HepG2 (cell line): ENCODE results near the gene GJC2. TPM values are rescaled to one million over a fixed set of nuclear protein-coding genes. Genes with fewer than 3 reads are reported as not detected.

Experiments
- ATF1 ChIP-seq: IDR thresholded peaks from 2 replicates; pipeline ENCODE4 v1.6.1; 2016; ENCODE audit warnings: mild to moderate bottlenecking, control low read depth
- ETV5 ChIP-seq: IDR thresholded peaks from 2 replicates; pipeline ENCODE4 v1.6.1; 2018; ENCODE audit warnings: missing biosample characterization, missing genetic modification reagents, inconsistent platforms, borderline replicate concordance
- ZFP36L1 ChIP-seq: sonication (generic); formaldehyde crosslinking; IDR thresholded peaks from 2 replicates; pipeline ENCODE4 v1.8.0; 2022; ENCODE audit warnings: mild to moderate bottlenecking, missing genetic modification reagents, moderate library complexity
- ZNF766 ChIP-seq: sonication (generic); formaldehyde crosslinking; IDR thresholded peaks from 2 replicates; pipeline ENCODE4 v1.5.0; 2020; ENCODE audit warnings: missing genetic modification reagents, borderline replicate concordance
- polyA plus RNA-seq, 8 experiments: library from polyadenylated mRNA; depleted of rRNA in 3 of 8; stranded (reverse) in 7 of 8; unstranded in 1 of 8; fragments of >200 nt; fragmentation: Illumina TruSeq in 4 of 8; extraction: Trizol in 4 of 8; gene quantifications; 2 replicates each; pipeline versions ENCODE4 v1.2.1 to v1.2.3, GENCODE V29; 2011 to 2016; ENCODE audit warnings: low read depth in 4 of 8, missing spikeins in 1 of 8, mixed read lengths in 1 of 8; ENCODE audit not compliant: insufficient read depth in 1 of 8
- total RNA-seq, 5 experiments: library from RNA; depleted of rRNA; stranded (reverse); fragments of >200 nt; fragmentation: Illumina TruSeq; extraction: Trizol; gene quantifications; 2 replicates each; pipeline ENCODE4 v1.2.3, GENCODE V29; 2016; ENCODE audit warnings: low read depth in 1 of 5
- TF ChIP-seq, protein P1 (sequence below): sonication (generic); formaldehyde crosslinking; IDR thresholded peaks from 2 replicates; pipeline ENCODE4 v1.4.0; 2020; ENCODE audit warnings: low read depth, missing genetic modification reagents
- TF ChIP-seq, protein P2 (sequence below): sonication (generic); formaldehyde crosslinking; IDR thresholded peaks from 2 replicates; pipeline ENCODE4 v1.5.0; 2020; ENCODE audit warnings: mild to moderate bottlenecking, missing genetic modification reagents, borderline replicate concordance
- TF ChIP-seq, protein P3 (sequence below): fragments of 450-650 bp; IDR thresholded peaks from 2 replicates; pipeline ENCODE4 v1.6.1; 2017; ENCODE audit warnings: mild to moderate bottlenecking
- TF ChIP-seq, protein P4 (sequence below): sonication (generic); formaldehyde crosslinking; IDR thresholded peaks from 2 replicates; pipeline ENCODE4 v1.4.0; 2020; ENCODE audit warnings: missing genetic modification reagents
- TF ChIP-seq, protein P5 (sequence below): sonication (generic); formaldehyde crosslinking; IDR thresholded peaks from 2 replicates; pipeline ENCODE4 v1.5.1; 2020; ENCODE audit warnings: missing genetic modification reagents, mild to moderate bottlenecking, borderline replicate concordance
- TF ChIP-seq, protein P6 (sequence below): sonication (generic); formaldehyde crosslinking; IDR thresholded peaks from 2 replicates; pipeline ENCODE4 v1.4.0; 2020; ENCODE audit warnings: missing genetic modification reagents

Gene GJC2
- total and polyA plus RNA-seq, 2 of the 13 experiments (the other 11 are each of a cell fraction or from before 2014, with no cell fraction given) = 1.6 to 3.8 TPM

DNA sequence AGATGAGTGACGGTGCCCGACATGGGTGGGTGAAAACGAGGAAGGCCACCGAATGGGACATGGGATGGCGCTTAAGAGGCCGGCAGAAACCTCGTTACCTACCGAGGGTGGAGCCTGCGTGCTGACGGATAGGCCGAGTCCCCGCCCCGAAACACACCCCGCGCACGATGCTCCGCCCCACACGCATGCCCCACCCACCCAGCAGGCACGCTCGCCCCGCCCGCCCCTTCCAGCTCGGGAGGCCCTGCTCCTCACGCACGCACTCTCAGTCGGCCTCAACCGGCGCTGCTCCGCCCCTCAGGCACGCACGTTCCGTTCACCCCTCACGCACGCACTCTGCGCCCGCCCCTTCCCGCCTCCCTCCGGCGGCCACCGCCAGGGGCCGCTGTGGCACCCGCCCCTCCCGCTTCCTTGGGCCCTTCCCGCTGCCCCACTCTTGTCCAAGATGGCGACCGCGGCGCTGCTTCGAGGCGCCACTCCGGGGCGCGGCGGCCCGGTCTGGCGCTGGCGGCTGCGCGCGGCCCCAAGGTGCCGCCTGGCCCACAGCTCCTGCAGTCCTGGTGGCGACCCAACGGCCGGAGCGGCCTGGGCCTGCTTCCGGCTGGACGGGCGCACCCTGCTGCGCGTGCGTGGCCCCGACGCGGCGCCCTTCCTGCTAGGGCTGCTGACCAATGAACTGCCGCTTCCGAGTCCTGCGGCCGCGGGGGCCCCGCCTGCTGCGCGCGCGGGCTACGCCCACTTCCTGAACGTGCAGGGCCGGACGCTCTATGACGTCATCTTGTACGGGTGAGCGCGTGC lies 15.8 kb downstream of the GJC2 start, which contains the start of gene IBA57 (continued):
- TF ChIP-seq, protein P1, sequence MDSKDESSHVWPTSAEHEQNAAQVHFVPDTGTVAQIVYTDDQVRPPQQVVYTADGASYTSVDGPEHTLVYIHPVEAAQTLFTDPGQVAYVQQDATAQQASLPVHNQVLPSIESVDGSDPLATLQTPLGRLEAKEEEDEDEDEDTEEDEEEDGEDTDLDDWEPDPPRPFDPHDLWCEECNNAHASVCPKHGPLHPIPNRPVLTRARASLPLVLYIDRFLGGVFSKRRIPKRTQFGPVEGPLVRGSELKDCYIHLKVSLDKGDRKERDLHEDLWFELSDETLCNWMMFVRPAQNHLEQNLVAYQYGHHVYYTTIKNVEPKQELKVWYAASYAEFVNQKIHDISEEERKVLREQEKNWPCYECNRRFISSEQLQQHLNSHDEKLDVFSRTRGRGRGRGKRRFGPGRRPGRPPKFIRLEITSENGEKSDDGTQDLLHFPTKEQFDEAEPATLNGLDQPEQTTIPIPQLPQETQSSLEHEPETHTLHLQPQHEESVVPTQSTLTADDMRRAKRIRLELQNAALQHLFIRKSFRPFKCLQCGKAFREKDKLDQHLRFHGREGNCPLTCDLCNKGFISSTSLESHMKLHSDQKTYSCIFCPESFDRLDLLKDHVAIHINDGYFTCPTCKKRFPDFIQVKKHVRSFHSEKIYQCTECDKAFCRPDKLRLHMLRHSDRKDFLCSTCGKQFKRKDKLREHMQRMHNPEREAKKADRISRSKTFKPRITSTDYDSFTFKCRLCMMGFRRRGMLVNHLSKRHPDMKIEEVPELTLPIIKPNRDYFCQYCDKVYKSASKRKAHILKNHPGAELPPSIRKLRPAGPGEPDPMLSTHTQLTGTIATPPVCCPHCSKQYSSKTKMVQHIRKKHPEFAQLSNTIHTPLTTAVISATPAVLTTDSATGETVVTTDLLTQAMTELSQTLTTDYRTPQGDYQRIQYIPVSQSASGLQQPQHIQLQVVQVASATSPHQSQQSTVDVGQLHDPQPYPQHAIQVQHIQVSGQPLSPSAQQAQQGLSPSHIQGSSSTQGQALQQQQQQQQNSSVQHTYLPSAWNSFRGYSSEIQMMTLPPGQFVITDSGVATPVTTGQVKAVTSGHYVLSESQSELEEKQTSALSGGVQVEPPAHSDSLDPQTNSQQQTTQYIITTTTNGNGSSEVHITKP (CRISPR knock-in tag) = 0 out of 2 replicates have a peak, but pooled peaks have one; percentile 31
- no peak for TF ChIP-seq ZFP36L1 (CRISPR knock-in tag)
- TF ChIP-seq ATF1 (CRISPR knock-in tag) = peak; percentile 79
- TF ChIP-seq, protein P2, sequence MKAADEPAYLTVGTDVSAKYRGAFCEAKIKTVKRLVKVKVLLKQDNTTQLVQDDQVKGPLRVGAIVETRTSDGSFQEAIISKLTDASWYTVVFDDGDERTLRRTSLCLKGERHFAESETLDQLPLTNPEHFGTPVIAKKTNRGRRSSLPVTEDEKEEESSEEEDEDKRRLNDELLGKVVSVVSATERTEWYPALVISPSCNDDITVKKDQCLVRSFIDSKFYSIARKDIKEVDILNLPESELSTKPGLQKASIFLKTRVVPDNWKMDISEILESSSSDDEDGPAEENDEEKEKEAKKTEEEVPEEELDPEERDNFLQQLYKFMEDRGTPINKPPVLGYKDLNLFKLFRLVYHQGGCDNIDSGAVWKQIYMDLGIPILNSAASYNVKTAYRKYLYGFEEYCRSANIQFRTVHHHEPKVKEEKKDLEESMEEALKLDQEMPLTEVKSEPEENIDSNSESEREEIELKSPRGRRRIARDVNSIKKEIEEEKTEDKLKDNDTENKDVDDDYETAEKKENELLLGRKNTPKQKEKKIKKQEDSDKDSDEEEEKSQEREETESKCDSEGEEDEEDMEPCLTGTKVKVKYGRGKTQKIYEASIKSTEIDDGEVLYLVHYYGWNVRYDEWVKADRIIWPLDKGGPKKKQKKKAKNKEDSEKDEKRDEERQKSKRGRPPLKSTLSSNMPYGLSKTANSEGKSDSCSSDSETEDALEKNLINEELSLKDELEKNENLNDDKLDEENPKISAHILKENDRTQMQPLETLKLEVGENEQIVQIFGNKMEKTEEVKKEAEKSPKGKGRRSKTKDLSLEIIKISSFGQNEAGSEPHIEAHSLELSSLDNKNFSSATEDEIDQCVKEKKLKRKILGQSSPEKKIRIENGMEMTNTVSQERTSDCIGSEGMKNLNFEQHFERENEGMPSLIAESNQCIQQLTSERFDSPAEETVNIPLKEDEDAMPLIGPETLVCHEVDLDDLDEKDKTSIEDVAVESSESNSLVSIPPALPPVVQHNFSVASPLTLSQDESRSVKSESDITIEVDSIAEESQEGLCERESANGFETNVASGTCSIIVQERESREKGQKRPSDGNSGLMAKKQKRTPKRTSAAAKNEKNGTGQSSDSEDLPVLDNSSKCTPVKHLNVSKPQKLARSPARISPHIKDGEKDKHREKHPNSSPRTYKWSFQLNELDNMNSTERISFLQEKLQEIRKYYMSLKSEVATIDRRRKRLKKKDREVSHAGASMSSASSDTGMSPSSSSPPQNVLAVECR (CRISPR knock-in tag) = peak; percentile 57; the same call in 1 of the 2 replicates
- TF ChIP-seq ZNF766 (CRISPR knock-in tag) = no peak
- TF ChIP-seq ETV5 (CRISPR knock-in tag) = peak; percentile 79
- TF ChIP-seq, protein P3, sequence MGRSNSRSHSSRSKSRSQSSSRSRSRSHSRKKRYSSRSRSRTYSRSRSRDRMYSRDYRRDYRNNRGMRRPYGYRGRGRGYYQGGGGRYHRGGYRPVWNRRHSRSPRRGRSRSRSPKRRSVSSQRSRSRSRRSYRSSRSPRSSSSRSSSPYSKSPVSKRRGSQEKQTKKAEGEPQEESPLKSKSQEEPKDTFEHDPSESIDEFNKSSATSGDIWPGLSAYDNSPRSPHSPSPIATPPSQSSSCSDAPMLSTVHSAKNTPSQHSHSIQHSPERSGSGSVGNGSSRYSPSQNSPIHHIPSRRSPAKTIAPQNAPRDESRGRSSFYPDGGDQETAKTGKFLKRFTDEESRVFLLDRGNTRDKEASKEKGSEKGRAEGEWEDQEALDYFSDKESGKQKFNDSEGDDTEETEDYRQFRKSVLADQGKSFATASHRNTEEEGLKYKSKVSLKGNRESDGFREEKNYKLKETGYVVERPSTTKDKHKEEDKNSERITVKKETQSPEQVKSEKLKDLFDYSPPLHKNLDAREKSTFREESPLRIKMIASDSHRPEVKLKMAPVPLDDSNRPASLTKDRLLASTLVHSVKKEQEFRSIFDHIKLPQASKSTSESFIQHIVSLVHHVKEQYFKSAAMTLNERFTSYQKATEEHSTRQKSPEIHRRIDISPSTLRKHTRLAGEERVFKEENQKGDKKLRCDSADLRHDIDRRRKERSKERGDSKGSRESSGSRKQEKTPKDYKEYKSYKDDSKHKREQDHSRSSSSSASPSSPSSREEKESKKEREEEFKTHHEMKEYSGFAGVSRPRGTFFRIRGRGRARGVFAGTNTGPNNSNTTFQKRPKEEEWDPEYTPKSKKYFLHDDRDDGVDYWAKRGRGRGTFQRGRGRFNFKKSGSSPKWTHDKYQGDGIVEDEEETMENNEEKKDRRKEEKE = no peak
- TF ChIP-seq, protein P4, sequence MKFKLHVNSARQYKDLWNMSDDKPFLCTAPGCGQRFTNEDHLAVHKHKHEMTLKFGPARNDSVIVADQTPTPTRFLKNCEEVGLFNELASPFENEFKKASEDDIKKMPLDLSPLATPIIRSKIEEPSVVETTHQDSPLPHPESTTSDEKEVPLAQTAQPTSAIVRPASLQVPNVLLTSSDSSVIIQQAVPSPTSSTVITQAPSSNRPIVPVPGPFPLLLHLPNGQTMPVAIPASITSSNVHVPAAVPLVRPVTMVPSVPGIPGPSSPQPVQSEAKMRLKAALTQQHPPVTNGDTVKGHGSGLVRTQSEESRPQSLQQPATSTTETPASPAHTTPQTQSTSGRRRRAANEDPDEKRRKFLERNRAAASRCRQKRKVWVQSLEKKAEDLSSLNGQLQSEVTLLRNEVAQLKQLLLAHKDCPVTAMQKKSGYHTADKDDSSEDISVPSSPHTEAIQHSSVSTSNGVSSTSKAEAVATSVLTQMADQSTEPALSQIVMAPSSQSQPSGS = peak; percentile 99
- TF ChIP-seq, protein P5, sequence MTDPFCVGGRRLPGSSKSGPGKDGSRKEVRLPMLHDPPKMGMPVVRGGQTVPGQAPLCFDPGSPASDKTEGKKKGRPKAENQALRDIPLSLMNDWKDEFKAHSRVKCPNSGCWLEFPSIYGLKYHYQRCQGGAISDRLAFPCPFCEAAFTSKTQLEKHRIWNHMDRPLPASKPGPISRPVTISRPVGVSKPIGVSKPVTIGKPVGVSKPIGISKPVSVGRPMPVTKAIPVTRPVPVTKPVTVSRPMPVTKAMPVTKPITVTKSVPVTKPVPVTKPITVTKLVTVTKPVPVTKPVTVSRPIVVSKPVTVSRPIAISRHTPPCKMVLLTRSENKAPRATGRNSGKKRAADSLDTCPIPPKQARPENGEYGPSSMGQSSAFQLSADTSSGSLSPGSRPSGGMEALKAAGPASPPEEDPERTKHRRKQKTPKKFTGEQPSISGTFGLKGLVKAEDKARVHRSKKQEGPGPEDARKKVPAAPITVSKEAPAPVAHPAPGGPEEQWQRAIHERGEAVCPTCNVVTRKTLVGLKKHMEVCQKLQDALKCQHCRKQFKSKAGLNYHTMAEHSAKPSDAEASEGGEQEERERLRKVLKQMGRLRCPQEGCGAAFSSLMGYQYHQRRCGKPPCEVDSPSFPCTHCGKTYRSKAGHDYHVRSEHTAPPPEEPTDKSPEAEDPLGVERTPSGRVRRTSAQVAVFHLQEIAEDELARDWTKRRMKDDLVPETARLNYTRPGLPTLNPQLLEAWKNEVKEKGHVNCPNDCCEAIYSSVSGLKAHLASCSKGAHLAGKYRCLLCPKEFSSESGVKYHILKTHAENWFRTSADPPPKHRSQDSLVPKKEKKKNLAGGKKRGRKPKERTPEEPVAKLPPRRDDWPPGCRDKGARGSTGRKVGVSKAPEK (CRISPR knock-in tag) = no peak
- TF ChIP-seq, protein P6, sequence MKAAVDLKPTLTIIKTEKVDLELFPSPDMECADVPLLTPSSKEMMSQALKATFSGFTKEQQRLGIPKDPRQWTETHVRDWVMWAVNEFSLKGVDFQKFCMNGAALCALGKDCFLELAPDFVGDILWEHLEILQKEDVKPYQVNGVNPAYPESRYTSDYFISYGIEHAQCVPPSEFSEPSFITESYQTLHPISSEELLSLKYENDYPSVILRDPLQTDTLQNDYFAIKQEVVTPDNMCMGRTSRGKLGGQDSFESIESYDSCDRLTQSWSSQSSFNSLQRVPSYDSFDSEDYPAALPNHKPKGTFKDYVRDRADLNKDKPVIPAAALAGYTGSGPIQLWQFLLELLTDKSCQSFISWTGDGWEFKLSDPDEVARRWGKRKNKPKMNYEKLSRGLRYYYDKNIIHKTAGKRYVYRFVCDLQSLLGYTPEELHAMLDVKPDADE (CRISPR knock-in tag) = no peak
